Loucy (cell line): ENCODE data around the gene APMAP.

Source experiments
- EZH2phosphoT487 ChIP-seq: fragments of 200-600 bp; IDR thresholded peaks from 2 replicates; pipeline ENCODE4 v1.6.1; 2018; ENCODE audit warnings: antibody characterized with exemption, mild to moderate bottlenecking, moderate library complexity, borderline replicate concordance
- TF ChIP-seq, protein P1 (sequence below): fragments of 200-600 bp; sonication (generic); conservative IDR thresholded peaks from 2 replicates; pipeline ENCODE4 v1.5.1; 2014; ENCODE audit warnings: mild to moderate bottlenecking, antibody characterized with exemption, low read length

DNA sequence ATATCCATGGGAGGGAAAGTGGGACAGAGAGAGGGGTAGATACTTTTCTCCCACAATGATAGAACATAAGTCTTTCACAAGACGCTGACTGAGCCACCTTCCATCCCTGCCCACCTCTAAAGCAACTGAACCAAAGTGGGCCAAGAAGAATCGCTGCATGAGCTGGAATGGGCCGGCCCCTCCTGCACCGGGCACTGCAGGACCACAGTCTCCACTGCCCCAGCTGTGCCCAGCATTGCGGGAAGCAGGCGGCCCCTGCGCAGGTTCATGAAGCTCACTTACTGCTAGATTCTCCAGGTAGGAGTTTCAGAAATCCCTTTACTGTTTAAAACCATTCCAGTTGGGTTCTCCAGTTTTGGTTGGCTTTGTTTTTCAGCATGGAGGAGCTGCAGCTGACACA lies 75.5 kb downstream of the APMAP start:
- TF ChIP-seq, protein P1, sequence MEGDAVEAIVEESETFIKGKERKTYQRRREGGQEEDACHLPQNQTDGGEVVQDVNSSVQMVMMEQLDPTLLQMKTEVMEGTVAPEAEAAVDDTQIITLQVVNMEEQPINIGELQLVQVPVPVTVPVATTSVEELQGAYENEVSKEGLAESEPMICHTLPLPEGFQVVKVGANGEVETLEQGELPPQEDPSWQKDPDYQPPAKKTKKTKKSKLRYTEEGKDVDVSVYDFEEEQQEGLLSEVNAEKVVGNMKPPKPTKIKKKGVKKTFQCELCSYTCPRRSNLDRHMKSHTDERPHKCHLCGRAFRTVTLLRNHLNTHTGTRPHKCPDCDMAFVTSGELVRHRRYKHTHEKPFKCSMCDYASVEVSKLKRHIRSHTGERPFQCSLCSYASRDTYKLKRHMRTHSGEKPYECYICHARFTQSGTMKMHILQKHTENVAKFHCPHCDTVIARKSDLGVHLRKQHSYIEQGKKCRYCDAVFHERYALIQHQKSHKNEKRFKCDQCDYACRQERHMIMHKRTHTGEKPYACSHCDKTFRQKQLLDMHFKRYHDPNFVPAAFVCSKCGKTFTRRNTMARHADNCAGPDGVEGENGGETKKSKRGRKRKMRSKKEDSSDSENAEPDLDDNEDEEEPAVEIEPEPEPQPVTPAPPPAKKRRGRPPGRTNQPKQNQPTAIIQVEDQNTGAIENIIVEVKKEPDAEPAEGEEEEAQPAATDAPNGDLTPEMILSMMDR: no peak
- no peak for TF ChIP-seq EZH2phosphoT487
